GM18508 (cell line): ENCODE measurements around the gene SLC27A3.
"Not testable (repeated sequence)": the region's sequence is repeated elsewhere in the genome, so short reads cannot be mapped to it uniquely, and the experiment has no call there.

Experiments used
- ATAC-seq: cut with Tn5 transposase; IDR thresholded peaks from one replicate; pipeline ENCODE4 v1.9.1; 2021; ENCODE audit warnings: moderate number of reproducible peaks; ENCODE audit not compliant: insufficient read depth, unreplicated experiment

The SLC27A3 gene

GRCh38 chr1:153754266-153754665 lies 20.9 kb upstream of the SLC27A3 start:
- ATAC-seq = no peak

GRCh38 chr1:153760440-153760839 lies 14.8 kb upstream of the SLC27A3 start:
- ATAC-seq = no peak

GRCh38 chr1:153763365-153764225 lies 11.6 kb upstream of the SLC27A3 start:
- no peak for ATAC-seq

- no peak for ATAC-seq
These were observed 10.9 kb upstream of the SLC27A3 start for GRCh38 chr1:153764310-153764709.

- not testable (repeated sequence) for ATAC-seq
These were observed 8.5 kb upstream of the SLC27A3 start for GRCh38 chr1:153766663-153767062.

- ATAC-seq = no peak
These were observed 7.7 kb upstream of the SLC27A3 start for GRCh38 chr1:153767519-153767918.

GRCh38 chr1:153768316-153769181 lies 6.7 kb upstream of the SLC27A3 start:
- no peak for ATAC-seq

- no peak for ATAC-seq
These were observed 6.0 kb upstream of the SLC27A3 start for GRCh38 chr1:153769221-153769620.

GRCh38 chr1:153770797-153771196 lies 4.4 kb upstream of the SLC27A3 start:
- ATAC-seq = no peak

- ATAC-seq = no peak
These were observed 3.9 kb upstream of the SLC27A3 start for GRCh38 chr1:153771261-153771660.

GRCh38 chr1:153771841-153772593 lies 3.2 kb upstream of the SLC27A3 start:
- no peak for ATAC-seq

- no peak for ATAC-seq
These were observed 1.9 kb upstream of the SLC27A3 start for GRCh38 chr1:153773096-153773921.

GRCh38 chr1:153774026-153774595 lies 1.1 kb upstream of the SLC27A3 start:
- ATAC-seq = no peak

GRCh38 chr1:153775458-153776327 lies 486 bp downstream of the SLC27A3 start:
- ATAC-seq = no peak

GRCh38 chr1:153776352-153776751 lies 1.1 kb downstream of the SLC27A3 start:
- no peak for ATAC-seq

- no peak for ATAC-seq
These were observed 1.7 kb downstream of the SLC27A3 start for GRCh38 chr1:153776845-153777370.

- no peak for ATAC-seq
These were observed 2.4 kb downstream of the SLC27A3 start for GRCh38 chr1:153777648-153778047.
